Fibroblast of lung (primary cell): ENCODE results near the gene SYNDIG1L. TPM values are rescaled to one million over a fixed set of nuclear protein-coding genes. Genes with fewer than 3 reads are reported as not detected.

ENCODE experiments used
- DNase-seq, 2 donors: peaks; one replicate each; pipeline versions ENCODE4 v3.0.0 to v3.0.0-alpha.2; 2010; ENCODE audit warnings: low read depth in 2 of 2
- H2AFZ ChIP-seq: 2 replicates; pipeline ENCODE4 v1.5.1; 2012; ENCODE audit warnings: low read length, control low read depth, inconsistent platforms
- H3K27ac ChIP-seq: 2 replicates; pipeline ENCODE4 v1.5.1; 2011; ENCODE audit warnings: low read length, control low read depth; ENCODE audit not compliant: insufficient read depth
- H3K27me3 ChIP-seq: 2 replicates; pipeline ENCODE4 v1.5.1; 2011; ENCODE audit warnings: mild to moderate bottlenecking, low read length; ENCODE audit not compliant: control insufficient read depth, insufficient read depth
- H3K36me3 ChIP-seq: 2 replicates; pipeline ENCODE4 v1.5.1; 2011; ENCODE audit warnings: low read length; ENCODE audit not compliant: control insufficient read depth, insufficient read depth
- H3K4me1 ChIP-seq: 2 replicates; pipeline ENCODE4 v1.5.1; 2011; ENCODE audit warnings: low read length; ENCODE audit not compliant: control insufficient read depth, insufficient read depth; ENCODE audit errors: extremely low read depth
- H3K4me2 ChIP-seq: 2 replicates; pipeline ENCODE4 v1.5.1; 2011; ENCODE audit warnings: low read length, control low read depth; ENCODE audit not compliant: insufficient read depth; ENCODE audit errors: extremely low read depth
- H3K4me3 ChIP-seq, 4 experiments: fragments of 200-600 bp in 1 of 4; sonication (generic) in 1 of 4; replicated peaks in 1 of 4; 2 replicates each; pipeline ENCODE4 v1.5.1; 2011 to 2016; ENCODE audit warnings: low read length in 4 of 4, low read depth in 3 of 4, mild to moderate bottlenecking in 3 of 4, control low read depth in 2 of 4, inconsistent platforms in 1 of 4, mixed read lengths in 1 of 4; ENCODE audit not compliant: insufficient read depth in 1 of 4; ENCODE audit errors: control extremely low read depth in 1 of 4
- H3K79me2 ChIP-seq: 2 replicates; pipeline ENCODE4 v1.5.1; 2012; ENCODE audit warnings: mild to moderate bottlenecking, low read length, inconsistent platforms; ENCODE audit not compliant: control insufficient read depth, insufficient read depth
- H3K9ac ChIP-seq: 2 replicates; pipeline ENCODE4 v1.5.1; 2011; ENCODE audit warnings: mild to moderate bottlenecking, low read length, control low read depth; ENCODE audit not compliant: insufficient read depth
- H3K9me3 ChIP-seq: 2 replicates; pipeline ENCODE4 v1.5.1; 2012; ENCODE audit warnings: low read depth, low read length; ENCODE audit not compliant: control insufficient read depth, insufficient read depth
- H4K20me1 ChIP-seq: 2 replicates; pipeline ENCODE4 v1.5.1; 2011; ENCODE audit warnings: low read length; ENCODE audit not compliant: control insufficient read depth, insufficient read depth; ENCODE audit errors: extremely low read depth
- EZH2 ChIP-seq: IDR thresholded peaks from 2 replicates; pipeline ENCODE4 v1.5.1; 2012; ENCODE audit warnings: low read length, control low read depth, mild to moderate bottlenecking; ENCODE audit errors: missing control alignments
- polyA minus RNA-seq: library from RNA; depleted of rRNA, polyadenylated mRNA; stranded (reverse); fragments of >200 nt; gene quantifications from 2 replicates; pipeline ENCODE4 v1.2.3, GENCODE V29; 2011; ENCODE audit warnings: low replicate concordance
- polyA plus RNA-seq, 2 donors: library from polyadenylated mRNA; depleted of rRNA in 1 of 2; stranded (reverse) in 1 of 2; unstranded in 1 of 2; fragments of >200 nt; gene quantifications; 2 replicates each; pipeline ENCODE4 v1.2.1, GENCODE V29; 2011 to 2012; ENCODE audit warnings: missing spikeins in 1 of 2
- total RNA-seq: library from RNA; depleted of rRNA; stranded (reverse); fragments of >200 nt; gene quantifications from 2 replicates; pipeline ENCODE4 v1.2.1, GENCODE V29; 2014
- TF ChIP-seq, protein P1 (sequence below), 2 donors: IDR thresholded peaks in 1 of 2; conservative IDR thresholded peaks in 1 of 2; 1 replicate in 1 of 2; 2 replicates in 1 of 2; pipeline ENCODE4 v1.5.1; 2011 to 2012; ENCODE audit warnings: low read length in 2 of 2, control low read depth in 1 of 2, inconsistent platforms in 1 of 2, low read depth in 1 of 2, mild to moderate bottlenecking in 1 of 2

Gene SYNDIG1L
- total RNA-seq (not detected in 2 replicates), polyA plus RNA-seq (not detected in 2 replicates), polyA minus RNA-seq (not detected in 2 replicates)
- not detected in 2 replicates for polyA plus RNA-seq (2012)

DNA sequence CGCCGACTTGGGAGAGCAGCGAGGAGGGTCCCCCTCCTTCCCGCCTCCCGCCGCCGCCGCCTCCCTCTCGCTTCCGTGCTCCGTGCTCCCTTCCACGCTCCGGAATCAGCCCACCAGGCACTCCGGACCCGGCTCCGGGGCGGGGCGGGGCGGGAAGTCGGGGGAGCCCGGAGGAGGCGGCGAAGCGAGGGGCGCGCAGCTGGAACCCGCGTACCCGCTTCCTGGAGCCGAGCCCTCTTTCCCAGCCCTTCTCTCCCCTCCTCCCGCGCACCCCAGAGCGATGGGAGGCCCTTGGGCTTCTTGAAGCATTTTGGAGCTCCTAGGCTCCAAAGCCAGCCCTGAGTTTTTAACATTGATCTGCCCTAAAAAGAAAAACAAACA is at the start of gene SYNDIG1L:
SYNDIG1L (minus strand) TSS at position 9 of the 381 bp plus-strand sequence. CDS start 16,466 bp downstream, outside the sequence.
- Histone ChIP-seq H3K4me2 (no peak within 1 kb of the TSS), H3K79me2 (no peaks in the 10 kb centered on the region), H3K27me3 (peaks cover 15% of the 10 kb centered on the region), H2AFZ (no peak within 1 kb of the TSS), H4K20me1 (no peaks in the 10 kb centered on the region), H3K4me1 (no peaks in the 10 kb centered on the region), H3K36me3 (no peaks in the 10 kb centered on the region), H3K9me3 (no peaks in the 10 kb centered on the region), H3K27ac (no peak within 1 kb of the TSS), H3K4me3 (no peak within 1 kb of the TSS), H3K9ac (no peak within 1 kb of the TSS)
- TF ChIP-seq EZH2, result no peak
- TF ChIP-seq, protein P1, sequence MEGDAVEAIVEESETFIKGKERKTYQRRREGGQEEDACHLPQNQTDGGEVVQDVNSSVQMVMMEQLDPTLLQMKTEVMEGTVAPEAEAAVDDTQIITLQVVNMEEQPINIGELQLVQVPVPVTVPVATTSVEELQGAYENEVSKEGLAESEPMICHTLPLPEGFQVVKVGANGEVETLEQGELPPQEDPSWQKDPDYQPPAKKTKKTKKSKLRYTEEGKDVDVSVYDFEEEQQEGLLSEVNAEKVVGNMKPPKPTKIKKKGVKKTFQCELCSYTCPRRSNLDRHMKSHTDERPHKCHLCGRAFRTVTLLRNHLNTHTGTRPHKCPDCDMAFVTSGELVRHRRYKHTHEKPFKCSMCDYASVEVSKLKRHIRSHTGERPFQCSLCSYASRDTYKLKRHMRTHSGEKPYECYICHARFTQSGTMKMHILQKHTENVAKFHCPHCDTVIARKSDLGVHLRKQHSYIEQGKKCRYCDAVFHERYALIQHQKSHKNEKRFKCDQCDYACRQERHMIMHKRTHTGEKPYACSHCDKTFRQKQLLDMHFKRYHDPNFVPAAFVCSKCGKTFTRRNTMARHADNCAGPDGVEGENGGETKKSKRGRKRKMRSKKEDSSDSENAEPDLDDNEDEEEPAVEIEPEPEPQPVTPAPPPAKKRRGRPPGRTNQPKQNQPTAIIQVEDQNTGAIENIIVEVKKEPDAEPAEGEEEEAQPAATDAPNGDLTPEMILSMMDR (conservative IDR thresholded peaks at IDR 0.05 in 1 of 2, IDR thresholded peaks at IDR 0.05 in 1 of 2; ENCODE audit: low read depth in 1 of 2, low read length in 2 of 2), result no peak
- no peak for DNase-seq

DNA sequence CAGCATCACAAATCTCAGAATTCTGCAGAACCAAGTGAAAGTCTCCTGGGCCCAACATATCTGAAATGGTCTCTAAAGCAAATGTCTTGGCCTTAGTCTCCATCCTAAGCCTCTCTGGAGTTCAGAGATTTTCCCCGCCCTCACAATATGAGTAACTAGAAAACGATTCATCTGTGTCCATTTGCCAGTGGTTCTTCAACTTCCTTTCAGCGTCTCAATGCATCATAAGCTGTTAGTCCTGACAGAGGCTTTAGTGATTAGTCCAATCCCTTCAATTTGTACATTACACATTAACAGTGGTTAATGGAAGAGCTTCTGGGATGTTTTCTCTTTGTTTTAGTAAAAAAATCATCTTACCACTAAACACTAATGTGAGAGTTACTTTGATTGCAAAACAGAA is 49.7 kb upstream of the SYNDIG1L start:
- H3K9ac ChIP-seq, result no peak overlapping the region
- H3K79me2 ChIP-seq, result no peaks in the 10 kb centered on the region
- TF ChIP-seq, protein P1 (conservative IDR thresholded peaks at IDR 0.05 in 1 of 2, IDR thresholded peaks at IDR 0.05 in 1 of 2; ENCODE audit: low read depth in 1 of 2, low read length in 2 of 2), result no peak
- TF ChIP-seq EZH2, result no peak
- H3K4me3 ChIP-seq, result no peak overlapping the region
- no peaks in the 10 kb centered on the region for H4K20me1 ChIP-seq
- peak; percentile 15 to 80 for DNase-seq
- no peaks in the 10 kb centered on the region for H3K9me3 ChIP-seq
- peaks cover 1% of the 10 kb centered on the region for H3K36me3 ChIP-seq
- no peak overlapping the region for H2AFZ ChIP-seq
- H3K27ac ChIP-seq, result no peak overlapping the region
- H3K4me1 ChIP-seq, result peaks cover 2% of the 10 kb centered on the region
- no peaks in the 10 kb centered on the region for H3K27me3 ChIP-seq
- H3K4me2 ChIP-seq, result no peak overlapping the region

DNA sequence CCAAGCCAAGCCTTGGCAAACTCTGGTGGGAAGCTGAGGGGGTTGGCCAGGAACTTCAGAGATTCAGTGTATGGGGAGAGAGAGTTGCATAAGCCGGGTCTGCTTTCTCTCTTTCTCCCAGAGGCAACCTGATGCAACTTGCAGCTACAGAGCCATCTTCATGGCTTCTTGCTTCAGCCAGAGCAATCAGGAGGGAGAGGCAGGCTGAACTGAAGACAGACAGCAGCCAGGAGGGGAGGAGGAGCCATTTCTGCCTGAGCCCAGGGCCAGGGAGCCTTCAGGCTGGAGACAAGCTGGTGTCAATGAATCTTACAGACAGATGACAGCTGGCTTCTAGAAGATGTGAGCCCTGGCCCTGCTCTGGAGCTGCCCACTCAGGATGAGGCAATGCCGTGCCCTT is 48.4 kb upstream of the SYNDIG1L start:
- Histone ChIP-seq H4K20me1 (no peaks in the 10 kb centered on the region), H3K27ac (no peak overlapping the region), H3K4me1 (peaks cover 2% of the 10 kb centered on the region), H3K27me3 (no peaks in the 10 kb centered on the region), H2AFZ (no peak overlapping the region), H3K9ac (no peak overlapping the region), H3K36me3 (peaks cover 1% of the 10 kb centered on the region), H3K4me2 (no peak overlapping the region), H3K79me2 (no peaks in the 10 kb centered on the region), H3K9me3 (no peaks in the 10 kb centered on the region), H3K4me3 (no peak overlapping the region)
- DNase-seq, result no peak
- TF ChIP-seq, protein P1 (conservative IDR thresholded peaks at IDR 0.05 in 1 of 2, IDR thresholded peaks at IDR 0.05 in 1 of 2; ENCODE audit: low read depth in 1 of 2, low read length in 2 of 2), result no peak
- no peak for TF ChIP-seq EZH2
